NCI-H1694 treated with DMSO at 0.1 percent for 48 hours (cell line): ENCODE results near the gene FBXO15.

ENCODE experiments used
- DNase-seq: peaks from one replicate; lab custom pipeline; 2025; lab: John Stamatoyannopoulos, UW

Gene FBXO15

GRCh38 chr18:74153377-74153776, 5.7 kb upstream of the FBXO15 start:
- DNase-seq: no peak

DNA sequence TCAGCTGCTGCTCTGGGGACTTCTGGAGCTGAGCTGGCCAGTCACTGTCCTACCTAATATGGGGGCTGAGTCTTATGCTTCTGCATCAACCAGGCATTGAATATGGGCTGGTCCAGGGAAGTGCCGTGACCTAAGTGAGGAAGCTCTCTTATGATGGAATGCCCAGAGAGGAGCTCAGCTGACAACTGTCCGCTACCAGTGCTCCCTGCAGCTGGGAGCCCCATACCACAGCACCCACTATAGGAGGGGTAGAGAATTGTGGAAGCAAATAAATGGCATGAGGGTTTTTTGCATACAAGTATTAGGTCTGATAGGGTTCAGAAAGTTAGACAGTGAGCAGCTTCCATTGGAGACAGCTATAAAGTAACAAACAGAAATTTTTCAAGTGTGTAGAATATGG, 5.2 kb upstream of the FBXO15 start:
- DNase-seq: no peak

DNA sequence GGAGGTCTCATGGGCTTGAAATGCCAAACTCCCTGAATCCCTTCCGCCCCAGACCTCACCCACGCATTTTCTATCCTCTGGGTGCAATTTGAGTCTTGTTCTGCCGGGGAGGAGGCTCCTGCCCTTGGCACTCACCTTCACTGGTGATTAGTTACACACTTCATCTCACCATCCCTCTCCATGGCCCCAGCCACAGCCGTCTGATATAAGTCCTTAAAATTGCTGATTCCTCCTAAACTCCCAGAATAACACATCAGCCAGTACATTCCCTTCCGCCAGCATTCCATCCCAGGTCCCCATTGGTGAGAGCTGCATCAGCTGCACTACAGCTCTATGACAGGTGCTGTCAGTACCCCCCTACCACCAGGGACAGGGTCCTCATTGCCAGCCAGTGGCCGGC, 4.6 kb upstream of the FBXO15 start:
- no peak for DNase-seq

DNA sequence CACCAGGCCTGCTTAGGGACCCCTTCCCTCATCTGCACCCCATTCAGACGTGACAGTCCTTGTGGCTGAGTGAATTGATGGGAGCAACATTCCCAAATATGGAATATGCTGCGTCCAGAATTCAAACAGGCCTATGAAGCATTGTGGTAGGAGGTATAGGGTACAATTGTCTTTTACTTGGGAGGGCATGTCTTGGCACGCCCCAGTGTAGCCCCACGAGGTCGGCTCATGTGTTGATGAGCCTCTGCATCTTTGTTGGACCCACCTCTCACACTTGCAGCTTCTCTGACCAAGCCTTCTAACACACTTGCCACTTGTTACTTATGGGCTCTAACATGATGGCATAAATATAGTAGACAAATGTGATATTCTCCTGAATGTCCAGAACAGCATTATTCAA, 2.2 kb upstream of the FBXO15 start:
- DNase-seq: no peak

DNA sequence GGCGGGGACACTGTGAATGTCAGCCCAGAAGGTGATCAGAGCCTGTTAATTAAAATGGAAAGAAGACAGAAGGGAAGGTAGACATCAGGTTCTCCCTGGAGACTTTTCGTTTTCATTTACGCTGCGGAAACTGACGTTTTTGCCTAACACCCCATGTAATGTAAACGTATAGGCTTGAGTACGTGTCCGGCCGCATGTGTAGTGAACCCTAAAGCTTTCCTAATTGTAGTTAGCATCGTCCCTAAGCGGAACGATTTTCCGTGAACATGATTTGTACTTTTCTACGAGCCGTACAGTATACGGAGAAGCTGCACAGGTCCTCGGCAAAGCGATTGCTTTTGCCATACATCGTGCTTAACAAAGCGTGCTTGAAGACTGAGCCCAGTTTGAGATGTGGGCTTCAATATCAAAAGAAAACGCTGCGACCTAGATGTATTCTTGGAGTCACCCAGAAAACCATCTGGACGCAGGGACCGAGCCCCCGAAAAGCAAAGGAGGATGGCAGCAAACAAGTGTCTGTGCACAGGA, 973 bp upstream of the FBXO15 start:
- no peak for DNase-seq

- DNase-seq: no peak
Measured at GRCh38 chr18:74147491-74147778, 199 bp downstream of the FBXO15 start.

GRCh38 chr18:74146756-74147155, 878 bp downstream of the FBXO15 start:
- no peak for DNase-seq

GRCh38 chr18:74142252-74142651, 5.4 kb downstream of the FBXO15 start:
- DNase-seq: no peak

- no peak for DNase-seq
Measured at GRCh38 chr18:74141667-74142066, 6.0 kb downstream of the FBXO15 start.

DNA sequence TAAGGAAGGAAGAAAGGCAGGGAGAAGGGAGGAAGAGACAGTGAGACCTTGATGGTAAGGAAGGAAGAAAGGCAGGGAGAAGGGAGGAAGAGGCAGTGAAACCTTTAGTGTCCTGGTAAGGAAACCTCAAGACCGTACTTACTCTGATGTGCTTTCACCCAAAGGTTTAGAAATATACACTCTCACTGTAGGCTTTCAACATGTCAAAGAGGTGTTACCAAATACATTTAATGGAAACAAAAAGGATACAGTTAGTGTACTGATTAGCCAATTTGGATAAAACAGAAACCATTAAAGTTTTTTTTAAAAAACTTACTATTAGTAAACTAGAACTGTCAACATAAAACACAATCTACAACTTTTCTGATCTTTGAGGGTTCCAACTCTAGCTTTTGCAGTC, 7.1 kb downstream of the FBXO15 start:
- no peak for DNase-seq

DNA sequence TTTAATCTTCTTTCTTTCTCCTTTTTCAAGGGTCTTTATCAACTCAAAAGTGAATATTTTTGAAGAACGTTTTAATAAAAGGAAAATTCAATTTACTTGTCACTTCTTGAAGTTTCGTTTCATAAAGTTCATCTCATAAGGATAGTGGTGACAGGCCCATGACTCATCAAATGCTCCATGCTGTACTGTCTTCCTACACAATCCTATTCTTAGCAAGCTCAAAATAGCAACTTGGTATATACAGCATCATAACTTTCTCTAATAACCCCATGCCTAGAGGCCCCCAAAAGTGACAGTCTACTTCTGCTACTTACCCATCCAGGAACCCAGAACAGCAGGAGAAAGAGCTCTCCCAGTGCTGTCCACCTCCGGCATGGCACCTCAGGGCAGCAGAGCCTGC, 7.7 kb downstream of the FBXO15 start:
- no peak for DNase-seq

DNA sequence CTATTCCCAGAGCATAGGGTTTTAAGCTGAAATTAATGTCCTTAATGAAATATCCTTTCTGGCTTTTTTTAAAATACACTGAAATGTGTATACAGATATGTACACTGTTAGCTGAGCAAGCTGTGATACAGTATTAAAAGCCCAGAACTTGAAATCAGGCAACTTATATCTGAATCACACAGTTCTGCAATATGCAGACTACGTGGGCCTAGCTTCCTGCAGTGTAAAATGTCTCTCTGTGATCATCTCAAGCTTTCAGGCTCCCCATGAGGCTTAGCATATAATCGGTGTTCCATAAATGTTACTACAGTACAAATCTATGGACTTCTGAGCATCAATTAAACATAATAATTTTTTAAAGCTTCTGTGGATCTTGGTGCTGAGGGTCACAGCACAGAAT, 8.2 kb downstream of the FBXO15 start:
- DNase-seq: no peak

GRCh38 chr18:74137920-74138538, 9.6 kb downstream of the FBXO15 start:
- no peak for DNase-seq

DNA sequence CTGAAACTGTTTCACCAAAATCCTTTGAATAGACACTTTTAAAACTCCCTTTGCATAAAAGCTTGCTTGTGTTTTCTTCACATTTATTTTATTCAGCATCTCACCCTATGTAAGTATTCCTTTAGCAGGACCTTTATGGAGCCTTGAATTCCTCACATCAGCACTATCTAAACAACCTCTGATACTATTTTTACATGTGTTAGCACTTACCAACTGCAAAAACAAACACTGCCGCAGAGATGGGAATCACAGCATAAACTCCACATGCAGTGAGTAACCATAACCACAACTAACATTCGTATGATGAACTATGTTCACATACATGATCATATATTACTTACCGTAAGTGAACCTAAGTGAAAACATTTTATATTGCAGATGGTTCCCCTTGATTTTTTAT, 15.4 kb downstream of the FBXO15 start:
- no peak for DNase-seq

DNA sequence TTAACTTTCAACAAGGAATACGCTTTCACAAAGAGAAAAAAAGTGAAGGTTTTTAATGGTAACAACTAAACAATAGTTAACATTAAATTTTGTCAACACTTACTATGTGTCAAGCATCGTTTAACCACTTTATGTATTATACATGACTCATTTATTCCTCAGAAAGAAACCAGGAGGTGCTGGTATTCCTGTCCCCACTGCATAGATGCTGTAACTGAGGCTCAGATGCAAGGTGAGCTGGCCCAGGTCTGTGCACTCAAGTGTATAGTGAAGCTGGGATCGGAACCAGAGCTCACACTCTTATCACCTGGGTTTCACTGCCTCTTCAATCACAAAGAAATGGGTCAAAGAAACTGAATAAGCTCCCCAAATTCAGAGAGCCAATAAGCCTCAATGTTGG, 16.5 kb downstream of the FBXO15 start:
- DNase-seq: no peak

GRCh38 chr18:74128159-74128558, 19.5 kb downstream of the FBXO15 start:
- no peak for DNase-seq

- no peak for DNase-seq
Measured at GRCh38 chr18:74126684-74127655, 20.7 kb downstream of the FBXO15 start.

- no peak for DNase-seq
Measured at GRCh38 chr18:74124642-74125041, 23.0 kb downstream of the FBXO15 start.

GRCh38 chr18:74123200-74123599, 24.4 kb downstream of the FBXO15 start:
- DNase-seq: no peak

DNA sequence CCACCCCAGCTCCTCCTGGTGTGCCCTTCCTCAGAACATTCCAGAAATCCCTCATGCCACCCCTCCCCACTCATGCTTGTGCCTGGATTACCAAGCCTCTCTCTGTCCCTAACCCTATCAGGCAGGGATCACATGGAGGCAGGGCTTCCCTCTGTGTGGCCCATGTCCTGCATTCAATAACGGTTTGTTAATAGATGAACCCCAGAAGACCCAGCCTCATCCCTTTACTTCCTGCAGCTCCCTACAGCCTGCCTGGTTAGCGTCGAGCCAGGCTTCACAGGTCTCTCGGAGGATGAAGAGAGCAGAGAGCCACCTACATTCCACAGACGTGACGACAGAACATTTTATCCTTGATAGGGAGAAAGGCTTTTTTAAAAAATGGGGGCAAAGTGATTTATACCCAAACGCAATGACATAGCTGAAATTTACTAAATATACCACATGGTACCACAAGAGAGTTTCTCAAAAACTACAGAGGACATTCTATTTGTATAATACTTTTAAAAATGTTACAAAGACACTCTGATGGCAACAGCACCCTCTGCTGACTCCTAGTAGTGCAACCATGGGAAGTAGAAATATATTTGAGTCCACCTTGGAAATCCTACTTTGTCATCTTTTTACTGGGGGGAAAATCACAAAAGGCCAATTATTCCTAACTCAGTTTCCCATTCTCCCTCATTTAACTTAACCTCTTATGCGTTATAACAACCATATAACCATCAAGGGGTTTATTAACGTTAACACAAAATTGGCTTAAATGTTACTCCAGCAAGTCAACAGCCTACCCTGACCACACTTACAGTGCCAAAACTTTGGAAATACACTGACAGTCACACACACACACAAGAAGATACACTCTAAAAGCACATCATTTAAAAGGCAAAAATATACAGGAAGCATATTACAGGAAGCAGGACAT, 30.7 kb downstream of the FBXO15 start:
- DNase-seq: no peak

DNA sequence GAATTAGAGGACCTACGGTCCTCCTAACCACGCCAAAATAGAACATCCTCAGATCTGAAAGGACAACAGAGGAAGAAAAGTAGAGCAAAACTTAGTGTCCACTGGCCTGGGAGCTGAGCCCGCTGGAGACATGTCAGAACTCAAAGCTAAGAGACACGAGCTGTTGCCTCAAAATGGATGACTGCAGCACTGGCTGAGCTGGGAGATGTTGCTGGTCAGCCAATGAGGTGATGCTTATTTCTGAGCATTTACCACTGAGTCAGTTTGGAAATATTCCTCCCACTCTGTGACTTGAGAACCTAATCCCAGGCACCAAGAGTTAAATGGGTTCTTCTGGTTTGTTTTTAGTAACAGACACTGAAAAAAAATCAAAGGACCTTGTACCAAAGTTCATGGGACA, 32.6 kb downstream of the FBXO15 start:
- no peak for DNase-seq

- DNase-seq: no peak
Measured at GRCh38 chr18:74114116-74114515, 33.5 kb downstream of the FBXO15 start.
